ENCODE data around the gene COL24A1. TPM values are rescaled to one million over a fixed set of nuclear protein-coding genes. Genes with fewer than 3 reads are reported as not detected.

The COL24A1 gene
- total and polyA plus RNA-seq, 7 donors = under 0.01 to 8.6 (median 6.7) TPM; not detected in 1

- H3K27me3 ChIP-seq = no peaks in the 10 kb centered on the region
- H3K9me3 ChIP-seq = no peaks in the 10 kb centered on the region
- peaks cover 0 to 13% (median 3%) of the 10 kb centered on the region in 4 donors for H3K4me1 ChIP-seq
- H3K27ac ChIP-seq = no peak overlapping the region
- no peak for DNase-seq
- intact Hi-C loops (cut with DNase I) = no loop called here
- 83 to 88% methylated on average over 2 of the region's 2 CpGs for WGBS, 2 donors
- TF ChIP-seq POLR2A (IDR thresholded peaks at IDR 0.05) (no peak), EP300 (IDR thresholded peaks at IDR 0.05) (no peak), POLR2AphosphoS5 (IDR thresholded peaks at IDR 0.05) (no peak)
- TF ChIP-seq, protein P1, sequence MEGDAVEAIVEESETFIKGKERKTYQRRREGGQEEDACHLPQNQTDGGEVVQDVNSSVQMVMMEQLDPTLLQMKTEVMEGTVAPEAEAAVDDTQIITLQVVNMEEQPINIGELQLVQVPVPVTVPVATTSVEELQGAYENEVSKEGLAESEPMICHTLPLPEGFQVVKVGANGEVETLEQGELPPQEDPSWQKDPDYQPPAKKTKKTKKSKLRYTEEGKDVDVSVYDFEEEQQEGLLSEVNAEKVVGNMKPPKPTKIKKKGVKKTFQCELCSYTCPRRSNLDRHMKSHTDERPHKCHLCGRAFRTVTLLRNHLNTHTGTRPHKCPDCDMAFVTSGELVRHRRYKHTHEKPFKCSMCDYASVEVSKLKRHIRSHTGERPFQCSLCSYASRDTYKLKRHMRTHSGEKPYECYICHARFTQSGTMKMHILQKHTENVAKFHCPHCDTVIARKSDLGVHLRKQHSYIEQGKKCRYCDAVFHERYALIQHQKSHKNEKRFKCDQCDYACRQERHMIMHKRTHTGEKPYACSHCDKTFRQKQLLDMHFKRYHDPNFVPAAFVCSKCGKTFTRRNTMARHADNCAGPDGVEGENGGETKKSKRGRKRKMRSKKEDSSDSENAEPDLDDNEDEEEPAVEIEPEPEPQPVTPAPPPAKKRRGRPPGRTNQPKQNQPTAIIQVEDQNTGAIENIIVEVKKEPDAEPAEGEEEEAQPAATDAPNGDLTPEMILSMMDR (IDR thresholded peaks at IDR 0.05) = no peak
- H3K4me3 ChIP-seq = no peak overlapping the region
- H3K36me3 ChIP-seq = no peaks in the 10 kb centered on the region
Observed at GRCh38 chr1:86069757-86070145, 86.8 kb downstream of the COL24A1 start.

DNA sequence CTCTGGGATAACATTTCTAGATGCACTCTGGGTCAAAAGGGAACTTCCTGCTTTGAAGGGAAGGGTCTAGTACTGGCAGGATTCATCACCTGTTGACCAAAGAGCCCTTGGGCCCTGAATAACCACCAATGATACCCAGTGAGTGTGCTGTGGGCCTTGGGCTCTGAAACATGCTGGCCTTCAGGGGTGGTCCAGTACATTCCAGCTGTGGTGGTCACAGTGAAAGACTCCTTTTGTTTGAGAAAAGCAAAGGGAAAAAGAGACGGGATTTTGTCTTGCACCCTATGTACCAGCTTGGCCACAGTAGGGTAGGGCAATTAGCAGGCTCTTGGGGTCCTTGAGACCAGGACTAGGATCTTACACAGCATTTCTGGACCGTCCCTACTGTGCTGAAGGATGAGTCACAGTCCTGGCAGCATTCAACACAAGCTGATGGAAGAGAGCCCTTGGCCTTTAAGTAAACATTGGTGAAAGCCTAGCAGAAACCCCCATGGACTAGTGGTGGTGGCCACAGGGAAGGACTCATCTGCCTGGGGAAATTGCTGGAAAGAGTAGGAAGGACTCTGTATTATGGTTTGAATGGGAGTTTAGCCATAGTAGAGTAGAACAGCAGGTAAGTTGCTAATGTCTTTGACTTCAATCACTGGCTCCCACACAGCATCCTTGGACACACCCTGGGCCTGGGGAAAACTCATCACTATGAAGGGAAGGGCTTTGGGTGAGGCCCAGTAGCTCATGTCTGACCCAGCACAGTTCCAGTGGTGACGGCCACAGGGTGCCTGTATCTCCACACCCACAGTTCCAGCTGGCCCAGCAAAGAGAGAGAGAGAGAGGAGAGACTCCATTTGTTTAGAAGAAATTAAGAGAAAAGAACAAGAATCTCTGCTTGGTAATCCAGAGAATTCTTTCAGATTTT is 87.5 kb downstream of the COL24A1 start:
- Histone ChIP-seq H3K27ac (no peak overlapping the region), H3K4me1 (peaks cover 0 to 13% (median 3%) of the 10 kb centered on the region in 4 donors), H3K36me3 (no peaks in the 10 kb centered on the region), H3K27me3 (no peaks in the 10 kb centered on the region), H3K9me3 (no peaks in the 10 kb centered on the region), H3K4me3 (no peak overlapping the region)
- DNase-seq = no peak
- intact Hi-C loops (cut with DNase I) = no loop called here
- WGBS, 2 donors = 67 to 77% methylated on average over 3 of the region's 3 CpGs
- TF ChIP-seq, protein P1 (IDR thresholded peaks at IDR 0.05) = no peak
- TF ChIP-seq POLR2A (IDR thresholded peaks at IDR 0.05) (no peak), POLR2AphosphoS5 (IDR thresholded peaks at IDR 0.05) (no peak)

DNA sequence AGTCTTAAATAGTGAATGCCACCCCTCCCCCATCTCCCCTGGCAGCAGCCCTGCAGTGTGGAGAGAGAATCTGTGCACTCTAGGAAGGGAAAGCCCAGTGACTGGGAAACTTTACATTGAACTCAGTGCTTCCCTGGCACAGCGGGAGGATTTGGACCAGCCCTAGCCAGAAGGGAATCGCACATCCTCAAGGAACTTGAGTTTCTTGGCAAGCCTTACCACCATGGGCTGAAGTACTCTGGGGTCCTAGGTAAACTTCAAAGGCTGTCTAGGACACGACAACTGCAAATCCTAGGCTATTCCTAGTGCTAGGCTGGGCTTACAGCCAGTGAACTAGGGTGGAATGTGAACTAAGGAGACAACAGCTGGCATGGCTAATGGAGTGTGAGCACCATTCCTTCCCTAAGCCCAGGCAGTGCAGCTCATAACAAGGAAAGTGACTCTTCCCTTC is 88.3 kb downstream of the COL24A1 start:
- TF ChIP-seq POLR2A (IDR thresholded peaks at IDR 0.05) = no peak
- TF ChIP-seq, protein P1 (IDR thresholded peaks at IDR 0.05) = no peak
- WGBS, 2 donors = 82 to 86% methylated on average over 3 of the region's 3 CpGs
- intact Hi-C loops (cut with DNase I) = no loop called here
- H3K9me3 ChIP-seq = no peaks in the 10 kb centered on the region
- peak; percentile 54 for DNase-seq
- no peaks in the 10 kb centered on the region for H3K36me3 ChIP-seq
- H3K4me3 ChIP-seq = no peak overlapping the region
- no peaks in the 10 kb centered on the region for H3K27me3 ChIP-seq
- no peak overlapping the region for H3K27ac ChIP-seq
- H3K4me1 ChIP-seq = peaks cover 0 to 13% (median 3%) of the 10 kb centered on the region in 4 donors

GRCh38 chr1:86067626-86068025 is 88.9 kb downstream of the COL24A1 start:
- Histone ChIP-seq H3K4me3 (no peak overlapping the region), H3K36me3 (no peaks in the 10 kb centered on the region), H3K4me1 (peaks cover 0 to 13% (median 3%) of the 10 kb centered on the region in 4 donors), H3K27me3 (no peaks in the 10 kb centered on the region), H3K9me3 (no peaks in the 10 kb centered on the region), H3K27ac (no peak overlapping the region)
- no peak for DNase-seq
- TF ChIP-seq POLR2AphosphoS5 (IDR thresholded peaks at IDR 0.05) (no peak), POLR2A (IDR thresholded peaks at IDR 0.05) (no peak), EP300 (IDR thresholded peaks at IDR 0.05) (no peak)
- TF ChIP-seq, protein P1 (IDR thresholded peaks at IDR 0.05) = no peak
- intact Hi-C loops (cut with DNase I) = no loop called here

Data from sigmoid colon (tissue), 7 donors.